Smooth muscle cell (in vitro differentiated cells): Measurements from ENCODE around the gene TELO2. TPM values are rescaled to one million over a fixed set of nuclear protein-coding genes. Genes with fewer than 3 reads are reported as not detected.

Experiments used
- DNase-seq: peaks from one replicate; lab custom pipeline; 2025; ENCODE audit not compliant: unreplicated experiment; lab: John Stamatoyannopoulos, UW
- H2AFZ ChIP-seq: fragments of 200-600 bp; sonication (generic); 2 replicates; pipeline ENCODE4 v1.6.0; 2016; ENCODE audit warnings: antibody characterized with exemption, low read depth, mild to moderate bottlenecking
- H3F3A ChIP-seq: fragments of 200-600 bp; sonication (generic); 2 replicates; pipeline ENCODE4 v1.6.0; 2017; ENCODE audit warnings: antibody characterized with exemption, low read depth
- H3K27ac ChIP-seq: fragments of 200-600 bp; sonication (generic); 2 replicates; pipeline ENCODE4 v1.5.1; 2016; ENCODE audit warnings: low read depth, mild to moderate bottlenecking
- H3K27me3 ChIP-seq: fragments of 200-600 bp; sonication (generic); 2 replicates; pipeline ENCODE4 v1.6.1; 2016; ENCODE audit warnings: low read depth, mild to moderate bottlenecking
- H3K36me3 ChIP-seq: fragments of 200-600 bp; sonication (generic); 2 replicates; pipeline ENCODE4 v1.5.1; 2016; ENCODE audit warnings: low read depth
- H3K4me1 ChIP-seq: fragments of 200-600 bp; sonication (generic); 2 replicates; pipeline ENCODE4 v1.5.1; 2016; ENCODE audit warnings: low read depth
- H3K4me2 ChIP-seq: fragments of 200-600 bp; sonication (generic); 2 replicates; pipeline ENCODE4 v1.6.0; 2016; ENCODE audit warnings: mild to moderate bottlenecking
- H3K4me3 ChIP-seq: fragments of 200-600 bp; sonication (generic); 2 replicates; pipeline ENCODE4 v1.5.1; 2016; ENCODE audit warnings: mild to moderate bottlenecking
- H3K79me2 ChIP-seq: fragments of 200-600 bp; sonication (generic); 2 replicates; pipeline ENCODE4 v1.6.0; 2016; ENCODE audit warnings: low read depth, mild to moderate bottlenecking
- H3K9ac ChIP-seq: fragments of 200-600 bp; sonication (generic); 2 replicates; pipeline ENCODE4 v1.6.0; 2016; ENCODE audit warnings: low read depth
- H3K9me3 ChIP-seq: fragments of 200-600 bp; sonication (generic); replicated peaks from 2 replicates; pipeline ENCODE4 v1.5.1; 2016; ENCODE audit warnings: low read depth
- H4K20me1 ChIP-seq: fragments of 200-600 bp; sonication (generic); 2 replicates; pipeline ENCODE4 v1.6.0; 2016; ENCODE audit warnings: low read depth
- WGBS: methylation state at CpG from one replicate; pipeline ENCODE4 v1.1.7; 2016; ENCODE audit warnings: low lambda C conversion rate; 5-methylcytosine and 5-hydroxymethylcytosine counted together
- polyA plus RNA-seq: library from polyadenylated mRNA; unstranded; fragments of >200 nt; fragmentation: Nextera tagmentation; extraction: Ambion mirVana; gene quantifications from 2 replicates; pipeline ENCODE4 v1.2.1, GENCODE V29; 2016
- total RNA-seq: library from RNA; depleted of rRNA; stranded (reverse); fragments of >200 nt; gene quantifications from 2 replicates; pipeline ENCODE4 v1.2.3, GENCODE V29; 2014
- TF ChIP-seq, protein P1 (sequence below): fragments of 200-600 bp; sonication (generic); IDR thresholded peaks from 2 replicates; pipeline ENCODE4 v1.5.1; 2017; ENCODE audit warnings: borderline replicate concordance, mild to moderate bottlenecking, antibody characterized with exemption; ENCODE audit not compliant: insufficient read depth, poor library complexity, severe bottlenecking

TELO2 gene
- total and polyA plus RNA-seq, 2 experiments from 2014 or later = 6.5 to 22.9 TPM

DNA sequence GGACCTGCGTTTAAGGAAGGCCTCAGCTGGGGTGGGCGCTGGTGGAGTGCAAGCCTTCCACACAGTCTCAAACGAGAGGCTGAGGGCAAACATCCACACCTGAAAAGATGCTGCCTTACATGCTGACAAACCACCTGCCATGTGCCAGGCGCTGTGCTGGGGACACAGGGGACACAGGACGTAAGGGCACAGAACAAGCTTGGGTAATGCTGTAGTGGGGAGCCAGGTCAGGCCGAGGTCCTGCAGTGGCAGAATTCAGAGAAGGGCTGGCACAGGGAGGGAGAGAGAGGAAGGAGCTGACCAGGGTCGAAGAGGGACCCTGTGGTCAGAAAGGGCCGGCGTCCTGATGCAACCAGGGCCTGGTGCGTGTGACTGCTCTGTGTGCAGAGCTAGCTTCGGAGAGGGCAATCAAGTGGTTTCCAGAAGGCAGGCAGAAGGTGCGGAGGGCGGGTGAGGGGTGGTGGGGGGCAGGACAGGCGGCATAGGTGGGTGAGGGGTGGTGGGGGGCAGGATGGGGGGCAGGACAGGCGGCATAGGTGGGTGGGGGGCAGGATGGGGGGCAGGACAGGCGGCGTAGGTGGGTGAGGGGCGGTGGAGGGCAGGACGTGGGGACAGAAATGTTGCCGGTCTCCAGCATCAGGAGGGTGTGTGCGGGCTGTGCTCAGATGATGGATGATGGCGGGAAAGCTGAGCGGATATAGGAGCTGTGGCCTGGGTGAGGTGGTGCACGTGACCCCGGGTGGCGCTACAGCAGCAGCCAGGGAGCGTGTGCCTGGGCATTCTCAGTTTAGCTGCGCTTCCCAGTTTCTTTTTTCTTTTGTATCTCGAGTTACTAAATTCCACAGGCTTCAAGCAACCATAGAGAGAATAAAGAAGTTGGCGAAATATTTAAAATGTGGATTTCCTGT, 18.8 kb downstream of the TELO2 start:
- Histone ChIP-seq H2AFZ (no peak overlapping the region), H3K9me3 (no peaks in the 10 kb centered on the region), H3K27ac (no peak overlapping the region), H3K9ac (no peak overlapping the region), H3K27me3 (no peaks in the 10 kb centered on the region), H3K36me3 (no peaks in the 10 kb centered on the region), H3F3A (no peaks in the 10 kb centered on the region), H4K20me1 (no peaks in the 10 kb centered on the region), H3K4me1 (no peaks in the 10 kb centered on the region), H3K79me2 (no peaks in the 10 kb centered on the region), H3K4me2 (no peak overlapping the region), H3K4me3 (no peak overlapping the region)
- TF ChIP-seq, protein P1, sequence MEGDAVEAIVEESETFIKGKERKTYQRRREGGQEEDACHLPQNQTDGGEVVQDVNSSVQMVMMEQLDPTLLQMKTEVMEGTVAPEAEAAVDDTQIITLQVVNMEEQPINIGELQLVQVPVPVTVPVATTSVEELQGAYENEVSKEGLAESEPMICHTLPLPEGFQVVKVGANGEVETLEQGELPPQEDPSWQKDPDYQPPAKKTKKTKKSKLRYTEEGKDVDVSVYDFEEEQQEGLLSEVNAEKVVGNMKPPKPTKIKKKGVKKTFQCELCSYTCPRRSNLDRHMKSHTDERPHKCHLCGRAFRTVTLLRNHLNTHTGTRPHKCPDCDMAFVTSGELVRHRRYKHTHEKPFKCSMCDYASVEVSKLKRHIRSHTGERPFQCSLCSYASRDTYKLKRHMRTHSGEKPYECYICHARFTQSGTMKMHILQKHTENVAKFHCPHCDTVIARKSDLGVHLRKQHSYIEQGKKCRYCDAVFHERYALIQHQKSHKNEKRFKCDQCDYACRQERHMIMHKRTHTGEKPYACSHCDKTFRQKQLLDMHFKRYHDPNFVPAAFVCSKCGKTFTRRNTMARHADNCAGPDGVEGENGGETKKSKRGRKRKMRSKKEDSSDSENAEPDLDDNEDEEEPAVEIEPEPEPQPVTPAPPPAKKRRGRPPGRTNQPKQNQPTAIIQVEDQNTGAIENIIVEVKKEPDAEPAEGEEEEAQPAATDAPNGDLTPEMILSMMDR = no peak
- DNase-seq = no peak
- 92% methylated on average over 26 of the region's 30 CpGs for WGBS

DNA sequence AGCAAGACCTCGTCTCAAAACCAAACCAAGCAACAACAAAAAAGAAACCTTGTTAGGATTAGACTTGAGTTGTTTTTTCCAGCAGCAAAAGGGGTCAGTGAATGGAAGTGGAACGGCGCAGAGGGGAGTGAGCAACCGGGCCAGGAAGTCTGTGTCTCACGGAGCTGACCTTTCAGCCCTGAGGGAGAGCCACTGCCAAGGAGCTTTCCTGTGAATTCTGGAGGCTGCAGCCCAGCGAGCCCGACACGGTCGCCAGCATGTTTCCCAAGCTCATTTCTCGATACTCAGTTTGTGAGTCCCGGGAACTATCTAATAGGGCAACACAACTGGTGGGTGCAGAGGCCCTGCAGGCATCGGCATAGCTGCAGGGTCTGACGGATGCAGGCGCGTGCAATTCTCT, 19.6 kb downstream of the TELO2 start:
- WGBS = 98% methylated on average over 15 of the region's 15 CpGs

DNA sequence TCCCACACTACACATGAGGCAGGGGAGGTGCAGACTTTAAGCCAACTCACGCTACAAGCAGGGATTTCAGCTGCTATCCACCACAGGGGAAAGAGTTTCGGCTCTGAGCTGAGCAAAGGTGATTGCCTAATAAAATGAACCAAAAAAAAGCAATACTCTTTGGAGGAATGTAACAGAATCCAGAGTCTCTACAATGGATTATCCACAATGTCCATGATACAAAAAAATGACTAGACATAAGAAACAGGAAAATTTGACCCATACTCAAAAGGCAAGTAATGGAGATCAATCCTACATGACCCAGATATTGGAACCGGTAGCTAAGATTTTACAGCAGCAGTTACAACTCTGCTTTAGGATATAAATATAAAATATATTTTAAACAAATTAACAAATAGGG, 21.3 kb downstream of the TELO2 start:
- H3K9me3 ChIP-seq = no peaks in the 10 kb centered on the region
- H3K4me1 ChIP-seq = no peaks in the 10 kb centered on the region
- H3K4me3 ChIP-seq = no peak overlapping the region
- no peak overlapping the region for H3K27ac ChIP-seq
- H3K4me2 ChIP-seq = no peak overlapping the region
- no peak overlapping the region for H2AFZ ChIP-seq
- no peaks in the 10 kb centered on the region for H3K36me3 ChIP-seq
- H3K27me3 ChIP-seq = no peaks in the 10 kb centered on the region
- 93% methylated on average over 3 of the region's 3 CpGs for WGBS
- TF ChIP-seq, protein P1 = no peak
- no peak for DNase-seq
- no peaks in the 10 kb centered on the region for H3F3A ChIP-seq
- H3K9ac ChIP-seq = no peak overlapping the region
- no peaks in the 10 kb centered on the region for H3K79me2 ChIP-seq
- no peaks in the 10 kb centered on the region for H4K20me1 ChIP-seq

More for the DNA sequence above, 19.6 kb downstream of the TELO2 start:
- DNase-seq = no peak
- Histone ChIP-seq H3K9ac (no peak overlapping the region), H3F3A (no peaks in the 10 kb centered on the region), H3K4me2 (no peak overlapping the region), H3K27me3 (no peaks in the 10 kb centered on the region), H3K4me3 (no peak overlapping the region), H3K36me3 (no peaks in the 10 kb centered on the region), H2AFZ (no peak overlapping the region), H3K9me3 (no peaks in the 10 kb centered on the region), H3K79me2 (no peaks in the 10 kb centered on the region), H3K27ac (no peak overlapping the region), H4K20me1 (no peaks in the 10 kb centered on the region), H3K4me1 (no peaks in the 10 kb centered on the region)
- TF ChIP-seq, protein P1 = no peak

DNA sequence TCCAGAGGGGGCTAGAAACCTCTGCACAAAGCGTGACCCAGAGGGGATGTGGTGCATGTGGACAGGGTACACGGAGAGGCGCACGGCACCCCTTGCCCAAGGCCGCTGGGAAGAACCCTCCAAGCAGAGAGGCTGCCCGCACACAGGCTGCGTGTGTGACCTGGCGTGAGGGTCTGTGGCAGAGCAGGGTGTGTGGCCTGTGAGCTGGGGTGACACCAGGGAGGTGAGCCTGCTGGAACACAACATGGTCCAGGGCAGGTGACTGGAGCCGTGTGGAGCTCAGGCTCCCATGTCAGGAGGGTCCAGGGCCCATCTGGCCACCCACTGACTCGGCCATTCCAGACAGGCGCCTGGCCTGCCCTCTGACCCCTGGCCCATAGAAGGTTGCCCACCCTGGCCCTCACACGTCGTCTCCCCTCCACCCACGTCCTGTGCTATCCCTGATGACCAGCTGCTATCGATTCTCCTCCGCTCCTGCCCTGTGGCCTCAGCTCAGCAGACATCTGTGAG, 25.5 kb downstream of the TELO2 start:
- 90% methylated on average over 14 of the region's 16 CpGs for WGBS
- no peaks in the 10 kb centered on the region for H3K9me3 ChIP-seq
- no peaks in the 10 kb centered on the region for H3K79me2 ChIP-seq
- H3K4me2 ChIP-seq = no peak overlapping the region
- TF ChIP-seq, protein P1 = no peak
- no peaks in the 10 kb centered on the region for H3F3A ChIP-seq
- no peaks in the 10 kb centered on the region for H3K4me1 ChIP-seq
- no peak overlapping the region for H3K27ac ChIP-seq
- DNase-seq = no peak
- no peak overlapping the region for H3K9ac ChIP-seq
- H3K36me3 ChIP-seq = no peaks in the 10 kb centered on the region
- H3K4me3 ChIP-seq = no peak overlapping the region
- no peak overlapping the region for H2AFZ ChIP-seq
- H4K20me1 ChIP-seq = no peaks in the 10 kb centered on the region
- no peaks in the 10 kb centered on the region for H3K27me3 ChIP-seq
